CD4-positive, alpha-beta T cell treated with Interleukin-17A for 4 hours (primary cell): ENCODE data around the gene GPR4.

Source experiments
- DNase-seq: peaks from one replicate; pipeline ENCODE4 v3.0.0-alpha.2; 2020; ENCODE audit warnings: mixed read lengths

GPR4 gene

GRCh38 chr19:45587873-45588272 is 14.1 kb downstream of the GPR4 start:
- no peak for DNase-seq

DNA sequence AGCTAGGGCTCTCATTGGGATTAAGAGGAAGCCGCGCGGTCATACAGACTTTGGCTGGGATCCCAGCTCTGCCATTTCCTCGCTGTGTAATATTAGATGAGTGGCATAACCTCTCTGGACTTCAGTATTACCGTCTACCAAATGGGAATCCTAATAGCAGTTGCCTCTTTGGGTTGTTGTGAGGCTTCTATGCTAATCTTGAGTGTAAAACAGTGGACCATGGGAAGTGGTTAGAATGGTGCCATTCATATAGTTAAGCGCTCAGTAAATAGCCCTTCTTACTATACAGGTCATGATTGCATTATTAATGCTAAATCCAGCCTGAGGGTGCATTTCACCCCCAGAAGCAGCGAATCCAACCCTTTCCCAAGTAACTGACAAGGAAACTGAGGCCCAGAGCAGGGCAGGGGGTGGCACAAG is 16.8 kb downstream of the GPR4 start:
- no peak for DNase-seq

- DNase-seq = peak; percentile 100
Observed at GRCh38 chr19:45584332-45585157, 17.5 kb downstream of the GPR4 start, which contains the start of gene OPA3. TSS of gene OPA3 (minus strand) at chr19:45584802. CDS start at chr19:45584764, 38 bp downstream.

DNA sequence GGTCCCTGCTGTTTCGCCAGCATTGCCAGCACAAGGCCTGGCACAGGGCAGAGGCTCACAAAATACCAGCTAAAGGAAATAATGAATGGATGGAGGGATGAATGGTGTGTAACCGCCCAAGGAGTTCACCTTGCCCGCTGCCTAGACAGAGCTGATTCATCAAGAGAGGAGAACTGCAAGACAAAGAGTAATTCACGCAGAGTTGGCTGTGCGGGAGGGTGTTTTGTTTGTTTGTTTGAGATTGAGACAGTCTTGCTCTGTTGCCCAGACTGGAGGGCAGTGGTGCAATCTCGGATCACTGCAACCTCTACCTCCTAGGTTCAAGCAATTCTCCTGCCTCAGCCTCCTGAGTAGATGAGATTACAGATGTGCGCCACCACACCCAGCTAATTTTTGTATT is 20.4 kb downstream of the GPR4 start:
- DNase-seq = no peak

DNA sequence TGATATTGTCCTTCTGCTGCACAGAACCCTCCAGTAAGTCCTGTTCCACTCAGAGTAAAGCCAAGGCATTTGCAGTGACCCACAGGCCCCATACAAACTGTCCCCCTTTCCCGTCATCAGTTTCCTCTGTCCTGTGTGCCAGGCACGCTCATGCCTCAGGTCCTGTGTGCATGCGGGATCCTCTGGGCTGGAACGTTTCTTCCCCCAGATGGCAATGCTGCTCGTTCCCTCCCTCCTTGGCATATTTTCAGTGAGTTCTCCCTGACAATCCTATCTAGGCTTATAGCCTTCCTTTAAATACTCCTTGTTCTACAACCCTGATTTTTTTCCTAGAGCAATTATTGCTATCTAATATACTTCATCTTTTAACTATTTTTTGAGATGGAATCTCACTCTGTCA is 23.2 kb downstream of the GPR4 start:
- no peak for DNase-seq

DNA sequence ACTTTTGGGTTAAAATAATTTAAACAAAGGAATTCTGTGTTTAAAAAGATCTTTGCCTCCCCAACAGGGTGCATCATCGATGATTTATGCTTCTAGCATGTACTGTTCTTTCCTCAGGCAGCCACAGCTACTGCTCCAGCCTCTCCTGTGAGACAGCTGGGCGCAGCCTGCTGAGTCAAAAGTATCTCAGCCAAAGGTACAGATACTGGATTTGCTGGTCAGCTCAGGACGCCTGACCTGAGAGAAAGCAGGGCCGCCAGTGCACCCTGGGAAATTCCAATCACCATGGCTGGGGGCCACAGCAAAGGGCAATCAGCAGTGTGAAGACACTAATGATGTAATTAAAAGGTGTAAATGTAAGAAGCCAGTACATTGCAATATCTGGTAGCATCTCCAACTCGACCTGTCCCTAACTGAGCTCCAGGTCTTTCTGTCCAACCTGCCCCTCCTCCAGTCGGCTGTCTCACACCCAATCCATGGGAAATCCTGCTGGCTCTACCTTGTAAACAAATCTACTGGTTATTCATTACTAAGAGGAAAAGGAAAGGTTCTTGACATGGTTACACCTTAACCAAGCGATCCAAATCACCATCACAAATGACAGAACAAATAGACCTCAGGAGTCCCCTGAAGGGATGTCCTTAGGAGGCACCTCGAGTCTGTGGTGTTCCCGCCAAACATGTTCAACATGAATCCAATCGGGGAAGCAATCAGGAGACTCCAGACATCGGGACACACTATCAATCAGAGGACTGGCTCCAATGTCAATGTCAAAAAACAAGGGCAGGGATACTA is 24.7 kb downstream of the GPR4 start:
- no peak for DNase-seq

DNA sequence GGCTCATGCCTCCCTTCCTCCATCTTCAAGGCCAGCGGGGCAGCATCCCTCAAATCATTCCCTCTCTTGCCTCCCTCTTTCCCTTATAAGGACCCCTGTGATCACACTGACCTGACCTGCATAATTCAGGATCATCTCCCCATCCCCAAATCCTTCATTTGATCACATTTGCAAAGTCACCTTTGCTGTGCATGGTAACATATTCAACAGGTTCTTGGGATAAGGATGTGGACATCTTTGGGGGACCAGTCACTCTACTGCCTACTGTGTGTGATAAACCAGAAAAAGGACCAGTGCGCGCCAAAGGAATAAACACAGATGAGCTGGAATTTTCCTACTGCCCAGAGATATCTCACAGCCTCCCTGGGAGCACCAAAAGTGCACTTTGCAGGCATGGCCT is 25.3 kb downstream of the GPR4 start:
- DNase-seq = no peak

GRCh38 chr19:45575216-45575615 is 26.8 kb downstream of the GPR4 start:
- DNase-seq = no peak

- no peak for DNase-seq
Observed at GRCh38 chr19:45574526-45574925, 27.5 kb downstream of the GPR4 start.

DNA sequence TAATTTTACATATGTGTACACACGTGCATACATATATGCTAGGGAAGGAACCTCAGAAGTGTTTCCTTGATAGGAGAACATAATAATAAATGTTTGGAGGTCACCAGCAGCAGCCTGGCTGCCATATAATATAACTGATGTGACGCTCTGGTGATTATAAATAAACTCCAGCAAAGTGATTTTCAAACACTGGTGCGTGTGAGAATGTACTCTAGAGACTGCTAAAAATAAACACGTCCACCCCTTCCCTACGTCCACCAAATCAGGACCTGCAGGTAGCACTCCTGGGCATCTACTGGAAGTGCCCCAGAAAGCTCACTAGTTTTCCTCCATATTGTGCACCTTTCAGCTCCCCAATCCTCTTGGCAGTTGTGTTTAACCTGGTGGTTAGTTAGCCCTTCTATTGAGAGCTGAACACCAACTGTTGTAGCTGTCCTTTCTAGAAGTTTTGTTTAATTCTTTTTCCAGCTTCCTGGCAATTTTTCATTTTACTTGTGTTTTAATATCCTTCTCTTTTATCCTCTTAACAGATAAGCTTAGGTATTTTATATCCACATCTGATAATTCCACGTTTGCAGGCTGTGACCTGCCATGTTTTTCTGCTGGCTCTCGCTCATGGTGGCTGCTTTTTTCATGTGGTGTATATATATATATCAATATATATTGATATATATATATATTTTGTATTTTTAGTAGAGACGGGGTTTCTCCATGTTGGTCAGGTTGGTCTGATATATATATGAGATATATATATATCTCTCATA is 30.4 kb downstream of the GPR4 start:
- DNase-seq = no peak

DNA sequence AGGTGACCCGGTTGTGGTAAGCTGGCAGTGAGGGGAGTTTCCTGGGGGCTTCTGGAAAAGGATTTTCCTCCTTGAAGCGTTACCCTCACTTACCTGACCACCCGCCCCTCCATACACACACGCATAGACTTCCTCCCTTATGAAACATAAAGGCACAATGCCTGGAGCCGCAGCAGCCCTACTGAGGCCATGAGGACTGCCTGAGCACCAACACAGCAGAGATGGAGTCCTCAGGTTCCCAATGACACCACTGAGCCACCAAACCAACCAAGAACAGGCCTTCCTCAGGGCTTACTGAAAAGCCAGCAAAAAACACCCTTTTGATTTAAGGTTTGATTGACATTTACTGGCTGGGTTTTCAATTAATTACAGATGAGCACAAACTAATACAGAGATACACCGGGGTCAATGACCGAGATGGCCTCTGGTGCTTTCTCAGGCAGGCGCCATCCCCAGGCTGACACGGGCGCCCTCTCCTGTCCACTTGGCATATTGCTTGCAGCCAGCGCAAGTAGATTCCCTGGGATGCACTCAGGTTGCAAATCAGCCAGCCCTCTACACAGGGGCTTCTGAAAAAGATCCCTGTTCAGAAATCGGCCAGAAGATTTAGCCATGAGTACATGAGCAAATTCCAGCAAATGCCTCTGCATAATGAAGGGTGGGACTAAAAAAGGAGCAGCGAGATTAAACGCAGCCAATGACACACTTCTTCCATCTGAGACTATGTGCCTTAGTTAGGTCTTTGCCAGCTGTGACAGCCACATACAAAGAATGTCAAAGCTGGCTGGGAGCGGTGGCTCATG is 32.2 kb downstream of the GPR4 start:
- peak; percentile 68 for DNase-seq

- DNase-seq = no peak
Observed at GRCh38 chr19:45568732-45569131, 33.3 kb downstream of the GPR4 start.

GRCh38 chr19:45567609-45568008 is 34.4 kb downstream of the GPR4 start:
- no peak for DNase-seq

DNA sequence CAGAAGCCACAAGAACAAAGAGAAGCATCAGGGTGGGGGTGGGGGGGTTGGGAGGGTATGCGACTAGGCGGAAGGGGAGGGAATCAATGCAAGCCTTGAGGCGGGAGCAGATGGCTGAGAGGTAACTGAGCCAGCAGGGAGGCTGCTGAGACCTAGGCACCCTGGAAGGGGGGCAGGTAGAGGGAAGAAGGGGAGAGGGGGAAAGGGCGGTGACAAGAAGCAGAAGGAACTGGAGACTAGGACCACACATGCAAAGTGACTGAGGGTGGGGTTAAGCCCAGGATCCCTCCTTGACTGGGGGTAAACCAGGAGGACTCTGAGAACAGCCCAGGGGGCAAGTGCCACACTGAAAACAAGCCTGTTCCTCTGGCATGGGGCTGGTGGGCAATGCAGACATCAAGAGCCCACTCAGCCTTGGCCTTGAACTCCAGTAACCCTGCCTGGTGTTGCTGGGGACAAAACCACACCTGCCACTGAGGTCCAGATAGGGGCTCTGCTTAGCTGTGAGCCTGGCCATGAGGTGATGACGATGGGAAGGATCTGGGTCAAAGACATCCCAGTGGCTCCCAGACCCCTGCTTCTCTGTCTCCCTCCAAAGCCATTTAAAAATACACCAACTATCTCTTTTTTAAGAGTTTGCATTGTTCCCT is 37.8 kb downstream of the GPR4 start:
- DNase-seq = peak; percentile 43

- no peak for DNase-seq
Observed at GRCh38 chr19:45560686-45561085, 41.3 kb downstream of the GPR4 start.

- no peak for DNase-seq
Observed at GRCh38 chr19:45560038-45560437, 42.0 kb downstream of the GPR4 start.

DNA sequence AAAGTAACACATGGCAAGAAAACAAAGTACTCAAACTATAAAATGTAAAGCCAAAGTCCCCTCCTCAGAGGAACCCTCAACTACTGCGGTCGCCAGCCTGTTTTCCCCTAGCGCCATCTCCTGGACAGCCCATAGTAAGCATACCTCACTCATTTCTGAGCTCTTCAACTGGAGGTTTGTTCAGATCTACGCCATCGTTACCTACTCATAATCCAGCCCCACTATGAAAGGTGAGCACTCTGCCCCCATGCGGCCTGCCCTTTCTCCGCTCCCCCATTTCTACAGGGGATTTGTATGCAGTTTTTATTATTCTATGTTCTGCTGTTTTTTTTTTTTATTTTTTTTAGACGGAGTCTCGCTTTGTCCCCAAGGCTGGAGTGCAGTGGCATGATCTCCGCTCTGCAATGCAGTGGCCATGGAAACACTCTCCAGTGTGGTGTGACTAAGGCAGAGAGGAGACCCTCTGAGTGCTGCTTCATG is 43.6 kb downstream of the GPR4 start:
- DNase-seq = peak; percentile 76

GRCh38 chr19:45556835-45557234 is 45.2 kb downstream of the GPR4 start:
- DNase-seq = no peak

- no peak for DNase-seq
Observed at GRCh38 chr19:45554481-45554880, 47.5 kb downstream of the GPR4 start.

- DNase-seq = no peak
Observed at GRCh38 chr19:45553464-45553863, 48.5 kb downstream of the GPR4 start.

DNA sequence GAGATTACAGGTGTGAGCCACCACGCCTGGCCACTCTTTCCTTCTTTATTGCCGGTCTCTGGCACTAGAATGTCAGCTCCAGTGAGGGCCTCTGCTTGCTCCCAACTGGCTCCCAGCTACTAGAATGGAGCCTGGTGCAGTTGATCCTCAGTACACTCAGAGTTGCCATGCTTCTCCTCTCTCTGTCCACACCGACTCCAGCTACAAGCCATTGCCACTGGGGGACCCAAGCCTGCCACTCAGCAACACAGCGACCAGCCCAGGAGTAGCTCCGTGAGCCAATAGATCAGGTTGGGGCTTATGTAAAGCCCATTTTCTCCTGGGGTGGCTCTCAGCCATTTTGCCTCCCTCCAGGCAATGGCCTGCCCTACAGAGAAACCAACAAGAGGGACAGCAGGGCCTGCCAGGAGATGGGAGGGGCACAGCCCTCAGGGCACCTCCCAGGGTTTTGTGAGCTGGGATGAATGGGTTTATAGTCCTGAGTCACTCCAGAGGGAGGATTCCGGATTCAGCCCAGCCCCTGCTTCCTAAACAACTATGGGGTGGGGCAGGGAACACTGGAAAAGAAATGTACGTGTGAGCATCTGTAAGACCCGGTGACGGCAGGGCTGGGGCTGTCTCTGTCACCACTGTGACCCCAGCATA is 53.9 kb downstream of the GPR4 start:
- DNase-seq = no peak
